Prostate gland (tissue), 2 donors: ENCODE measurements around the gene SSC5D. TPM values are rescaled to one million over a fixed set of nuclear protein-coding genes. Genes with fewer than 3 reads are reported as not detected.
A peak's percentile ranks its signal among the peaks of the same experiment; 100 is the strongest.

Experiments
- DNase-seq: peaks from one replicate; pipeline ENCODE4 v3.0.0-alpha.2; 2019; ENCODE audit warnings: low spot score
- H3K27ac ChIP-seq, 2 donors: fragments of 200-600 bp; sonication (generic); 2 replicates each; pipeline ENCODE4 v1.5.1; 2017 to 2019
- H3K27me3 ChIP-seq: fragments of 200-600 bp; sonication (generic); replicated peaks from 2 replicates; pipeline ENCODE4 v1.5.1; 2019; ENCODE audit not compliant: insufficient read depth
- H3K36me3 ChIP-seq, 2 donors: fragments of 200-600 bp; sonication (generic); 1 replicate in 1 of 2; 2 replicates in 1 of 2; pipeline versions ENCODE4 v1.5.1 to v1.8.1; 2017 to 2019
- H3K4me1 ChIP-seq: fragments of 200-600 bp; sonication (generic); replicated peaks from 2 replicates; pipeline ENCODE4 v1.5.1; 2019
- H3K4me3 ChIP-seq, 2 donors: fragments of 200-600 bp; sonication (generic); 2 replicates each; pipeline ENCODE4 v1.5.1; 2017 to 2019
- H3K9me3 ChIP-seq: fragments of 200-600 bp; sonication (generic); 2 replicates; pipeline ENCODE4 v1.5.1; 2017
- CTCF ChIP-seq, 4 experiments: fragments of 200-600 bp in 2 of 4; fragments of 450-650 bp in 2 of 4; sonication (generic) in 2 of 4; IDR thresholded peaks; 1 replicate in 3 of 4; 2 replicates in 1 of 4; pipeline ENCODE4 v1.5.1; 2016 to 2019; ENCODE audit warnings: antibody characterized with exemption in 4 of 4, mild to moderate bottlenecking in 2 of 4, moderate library complexity in 2 of 4
- POLR2A ChIP-seq: fragments of 450-650 bp; IDR thresholded peaks from one replicate; pipeline ENCODE4 v1.6.1; 2016; ENCODE audit warnings: antibody characterized with exemption, mild to moderate bottlenecking
- POLR2AphosphoS5 ChIP-seq: sonication (generic); formaldehyde crosslinking; IDR thresholded peaks from one replicate; pipeline ENCODE4 v1.6.1; 2017; ENCODE audit warnings: antibody characterized with exemption
- WGBS: methylation state at CpG from one replicate; pipeline ENCODE4 v1.1.5; 2018; 5-methylcytosine and 5-hydroxymethylcytosine counted together
- intact Hi-C: fragments of 100-400 bp; cut with DNase I; formaldehyde crosslinking; loops from one replicate; pipeline ENCODE4 v1.14.2; 2022
- total RNA-seq, 2 donors: library from RNA; depleted of rRNA; stranded (reverse); fragments of >200 nt; gene quantifications; one replicate each; pipeline ENCODE4 v1.1.0, GENCODE V29; 2016

The SSC5D gene
- total RNA-seq, 2 donors from 2014 or later = 5.6 to 8.6 TPM

- Histone ChIP-seq H3K27me3 (no peaks in the 10 kb centered on the region), H3K4me1 (no peaks in the 10 kb centered on the region), H3K4me3 (no peak overlapping the region), H3K9me3 (no peaks in the 10 kb centered on the region), H3K36me3 (no peaks in the 10 kb centered on the region), H3K27ac (no peak overlapping the region)
- DNase-seq = no peak
- intact Hi-C loops = no loop called here
- 79% methylated on average over 14 of the region's 14 CpGs for WGBS
- TF ChIP-seq CTCF (IDR thresholded peaks at IDR 0.05) (no peak), POLR2AphosphoS5 (no peak), POLR2A (no peak)
Observed at GRCh38 chr19:55520691-55521292, 32.6 kb downstream of the SSC5D start.

GRCh38 chr19:55525289-55526101 is 37.3 kb downstream of the SSC5D start:
- DNase-seq = no peak
- intact Hi-C loops = no loop called here
- 28% methylated on average over 28 of the region's 29 CpGs for WGBS
- peaks cover 5% of the 10 kb centered on the region for H3K4me1 ChIP-seq
- no peak for TF ChIP-seq POLR2AphosphoS5
- no peaks in the 10 kb centered on the region for H3K9me3 ChIP-seq
- no peak overlapping the region for H3K4me3 ChIP-seq
- H3K27me3 ChIP-seq = no peaks in the 10 kb centered on the region
- H3K27ac ChIP-seq = no peak overlapping the region
- H3K36me3 ChIP-seq = no peaks in the 10 kb centered on the region

GRCh38 chr19:55526216-55527196 is 38.3 kb downstream of the SSC5D start:
- TF ChIP-seq POLR2A (no peak), POLR2AphosphoS5 (peak; percentile 22)
- 21% methylated on average over 35 of the region's 35 CpGs for WGBS
- Histone ChIP-seq H3K27ac (no peak overlapping the region), H3K9me3 (no peaks in the 10 kb centered on the region), H3K36me3 (no peaks in the 10 kb centered on the region), H3K4me3 (no peak overlapping the region), H3K27me3 (no peaks in the 10 kb centered on the region), H3K4me1 (peaks cover 5% of the 10 kb centered on the region)
- intact Hi-C loops = no loop called here
- DNase-seq = peak; percentile 32

- H3K4me3 ChIP-seq = no peak overlapping the region
- no peaks in the 10 kb centered on the region for H3K27me3 ChIP-seq
- TF ChIP-seq CTCF (IDR thresholded peaks at IDR 0.05) = no peak
- no peak for TF ChIP-seq POLR2A
- no peak for TF ChIP-seq POLR2AphosphoS5
- no peaks in the 10 kb centered on the region for H3K36me3 ChIP-seq
- no peak for DNase-seq
- intact Hi-C loops = no loop called here
- 80% methylated on average over 22 of the region's 22 CpGs for WGBS
- H3K27ac ChIP-seq = no peak overlapping the region
- H3K9me3 ChIP-seq = no peaks in the 10 kb centered on the region
- H3K4me1 ChIP-seq = peaks cover 5% of the 10 kb centered on the region
Observed at GRCh38 chr19:55527197-55528029, 39.2 kb downstream of the SSC5D start.

- DNase-seq = no peak
- Histone ChIP-seq H3K9me3 (no peaks in the 10 kb centered on the region), H3K4me1 (peaks cover 5% of the 10 kb centered on the region), H3K27ac (no peak overlapping the region), H3K27me3 (no peaks in the 10 kb centered on the region), H3K36me3 (no peaks in the 10 kb centered on the region), H3K4me3 (no peak overlapping the region)
- TF ChIP-seq POLR2AphosphoS5 (no peak), CTCF (IDR thresholded peaks at IDR 0.05) (no peak), POLR2A (no peak)
- intact Hi-C loops = no loop called here
- WGBS = 24% methylated on average over 15 of the region's 15 CpGs
Observed at GRCh38 chr19:55528030-55528803, 40.0 kb downstream of the SSC5D start.
